Natural killer cell (primary cell): ENCODE measurements around the gene CAPG. TPM values are rescaled to one million over a fixed set of nuclear protein-coding genes. Genes with fewer than 3 reads are reported as not detected.

Experiments
- ATAC-seq, 3 donors: fragments of 150-1000 bp in 2 of 3; fragments of 200-7000 bp in 1 of 3; cut with Tn5 transposase; 1 replicate in 1 of 3; 2 replicates in 2 of 3; pipeline ENCODE4 v1.10.0; 2021; ENCODE audit warnings: mild to moderate bottlenecking in 2 of 3, moderate library complexity in 2 of 3
- DNase-seq, 2 donors: peaks; one replicate each; pipeline versions ENCODE4 v3.0.0 to v3.0.0-alpha.2; 2013 to 2021; ENCODE audit warnings: mixed read lengths in 1 of 2
- H3K27ac ChIP-seq: one replicate; pipeline ENCODE4 v1.5.1; 2013; ENCODE audit warnings: mild to moderate bottlenecking, low read length
- H3K27me3 ChIP-seq: one replicate; pipeline ENCODE4 v1.6.1; 2013; ENCODE audit warnings: low read length; ENCODE audit not compliant: control insufficient read depth, insufficient read depth
- H3K36me3 ChIP-seq: one replicate; pipeline ENCODE4 v1.6.1; 2013; ENCODE audit warnings: low read length; ENCODE audit not compliant: control insufficient read depth, insufficient read depth
- H3K4me1 ChIP-seq: one replicate; pipeline ENCODE4 v1.6.1; 2013; ENCODE audit warnings: low read length; ENCODE audit not compliant: control insufficient read depth, insufficient read depth
- H3K4me3 ChIP-seq: one replicate; pipeline ENCODE4 v1.5.1; 2013; ENCODE audit warnings: low read length
- H3K9me3 ChIP-seq: one replicate; pipeline ENCODE4 v1.6.1; 2013; ENCODE audit warnings: low read length; ENCODE audit not compliant: control insufficient read depth, insufficient read depth
- H3K27ac Mint-ChIP-seq, 2 donors: one replicate each; pipeline ENCODE4 v1.8.0; 2022; ENCODE audit warnings: mild to moderate bottlenecking in 2 of 2, mixed read lengths in 2 of 2, moderate library complexity in 1 of 2
- H3K27me3 Mint-ChIP-seq, 2 donors: one replicate each; pipeline ENCODE4 v1.8.0; 2022; ENCODE audit warnings: low read depth in 2 of 2, mixed read lengths in 2 of 2
- H3K36me3 Mint-ChIP-seq: one replicate; pipeline ENCODE4 v1.8.0; 2022; ENCODE audit warnings: mixed read lengths
- H3K4me1 Mint-ChIP-seq, 2 donors: one replicate each; pipeline ENCODE4 v1.8.0; 2022; ENCODE audit warnings: mixed read lengths in 2 of 2
- H3K4me3 Mint-ChIP-seq: one replicate; pipeline ENCODE4 v1.8.0; 2022; ENCODE audit warnings: mild to moderate bottlenecking, moderate library complexity, mixed read lengths
- H3K9me3 Mint-ChIP-seq, 2 donors: one replicate each; pipeline ENCODE4 v1.8.0; 2022; ENCODE audit warnings: mixed read lengths in 2 of 2
- CTCF ChIP-seq: fragments of 200-600 bp; IDR thresholded peaks from one replicate; pipeline ENCODE4 v1.8.0; 2022; ENCODE audit warnings: antibody characterized with exemption
- WGBS: methylation state at CpG from one replicate; pipeline ENCODE4 v1.1.7; 2013; ENCODE audit warnings: missing lambda C conversion rate; ENCODE audit not compliant: insufficient coverage; 5-methylcytosine and 5-hydroxymethylcytosine counted together
- intact Hi-C: fragments of 100-400 bp; cut with micrococcal nuclease; formaldehyde crosslinking; loops from one replicate; pipeline ENCODE4 v1.14.2; 2022
- total RNA-seq, 4 donors: library from RNA; stranded (reverse); fragments of 120-200 nt in 1 of 4; gene quantifications; one replicate each; pipeline versions ENCODE4 v1.2.3 to v1.2.4, GENCODE V29; 2013 to 2022

Gene CAPG
- total RNA-seq, 3 donors from 2014 or later (not counting 1 experiment from before 2014, with no cell fraction given), result 10.6 to 50.3 (median 19.3) TPM

- no peak overlapping the region for H3K4me3 ChIP-seq
- ATAC-seq (no peak), DNase-seq (no peak)
- no peaks in the 10 kb centered on the region for H3K4me1 Mint-ChIP-seq
- H3K36me3 Mint-ChIP-seq, result peaks cover 40% of the 10 kb centered on the region
- intact Hi-C loops, result no loop called here
- peaks cover 43% of the 10 kb centered on the region for H3K36me3 ChIP-seq
- no peak overlapping the region for H3K4me3 Mint-ChIP-seq
- 89% methylated on average over 1 of the region's 1 CpG for WGBS
- H3K27me3 ChIP-seq, result no peaks in the 10 kb centered on the region
- no peak overlapping the region for H3K27ac ChIP-seq
- H3K27ac Mint-ChIP-seq, result no peak overlapping the region
- no peaks in the 10 kb centered on the region for H3K9me3 ChIP-seq
- no peaks in the 10 kb centered on the region for H3K4me1 ChIP-seq
- TF ChIP-seq CTCF, result no peak
- H3K9me3 Mint-ChIP-seq, result no peaks in the 10 kb centered on the region
- no peaks in the 10 kb centered on the region for H3K27me3 Mint-ChIP-seq
Measured at GRCh38 chr2:85380048-85380447, 30.1 kb downstream of the CAPG start.

- Histone ChIP-seq H3K27ac (no peak overlapping the region), H3K9me3 (no peaks in the 10 kb centered on the region), H3K36me3 (peaks cover 39% of the 10 kb centered on the region), H3K4me3 (no peak overlapping the region), H3K4me1 (no peaks in the 10 kb centered on the region), H3K27me3 (no peaks in the 10 kb centered on the region)
- H3K4me1 Mint-ChIP-seq, result no peaks in the 10 kb centered on the region
- H3K9me3 Mint-ChIP-seq, result no peaks in the 10 kb centered on the region
- no peaks in the 10 kb centered on the region for H3K27me3 Mint-ChIP-seq
- 93% methylated on average over 5 of the region's 5 CpGs for WGBS
- H3K36me3 Mint-ChIP-seq, result peaks cover 41% of the 10 kb centered on the region
- no peak for TF ChIP-seq CTCF
- no peak overlapping the region for H3K27ac Mint-ChIP-seq
- DNase-seq (no peak), ATAC-seq (no peak)
- intact Hi-C loops, result no loop called here
- no peak overlapping the region for H3K4me3 Mint-ChIP-seq
Measured at GRCh38 chr2:85378257-85378656, 31.9 kb downstream of the CAPG start.

- intact Hi-C loops, result no loop called here
- no peaks in the 10 kb centered on the region for H3K27me3 Mint-ChIP-seq
- Histone ChIP-seq H3K36me3 (peaks cover 39% of the 10 kb centered on the region), H3K27ac (no peak overlapping the region), H3K9me3 (no peaks in the 10 kb centered on the region), H3K27me3 (no peaks in the 10 kb centered on the region), H3K4me3 (no peak overlapping the region), H3K4me1 (no peaks in the 10 kb centered on the region)
- ATAC-seq, result no peak
- 97% methylated on average over 11 of the region's 11 CpGs for WGBS
- H3K36me3 Mint-ChIP-seq, result peaks cover 41% of the 10 kb centered on the region
- H3K4me1 Mint-ChIP-seq, result no peaks in the 10 kb centered on the region
- no peaks in the 10 kb centered on the region for H3K9me3 Mint-ChIP-seq
- TF ChIP-seq CTCF, result no peak
- DNase-seq, result no peak
- no peak overlapping the region for H3K4me3 Mint-ChIP-seq
- H3K27ac Mint-ChIP-seq, result no peak overlapping the region
Measured at GRCh38 chr2:85377083-85377482, 33.1 kb downstream of the CAPG start.

GRCh38 chr2:85376291-85377065 lies 33.7 kb downstream of the CAPG start:
- no peaks in the 10 kb centered on the region for H3K27me3 ChIP-seq
- 99% methylated on average over 5 of the region's 5 CpGs for whole genome bisulfite sequencing
- H3K36me3 ChIP-seq, result peaks cover 39% of the 10 kb centered on the region
- Mint-ChIP-seq H3K4me1 (no peaks in the 10 kb centered on the region), H3K27me3 (no peaks in the 10 kb centered on the region), H3K9me3 (no peaks in the 10 kb centered on the region), H3K4me3 (no peak overlapping the region), H3K36me3 (peaks cover 41% of the 10 kb centered on the region), H3K27ac (no peak overlapping the region)
- no peaks in the 10 kb centered on the region for H3K9me3 ChIP-seq
- DNase-seq (no peak), ATAC-seq (no peak)
- H3K4me3 ChIP-seq, result no peak overlapping the region
- intact Hi-C loops, result no loop called here
- H3K4me1 ChIP-seq, result no peaks in the 10 kb centered on the region
- no peak for TF ChIP-seq CTCF
- H3K27ac ChIP-seq, result no peak overlapping the region
